ENCODE data around the gene DOCK4.

GRCh38 chr7:111865430-111865829, 340.8 kb downstream of the DOCK4 start:
- TF ChIP-seq CTCF (IDR thresholded peaks at IDR 0.05; ENCODE audit: insufficient read depth, low read depth, low read length) (no peak), EZH2 (IDR thresholded peaks at IDR 0.05; ENCODE audit: insufficient read depth, low read length) (no peak)
